ENCODE results near the gene FNBP1. TPM values are rescaled to one million over a fixed set of nuclear protein-coding genes. Genes with fewer than 3 reads are reported as not detected.
A peak's percentile ranks its signal among the peaks of the same experiment; 100 is the strongest.
"Not testable (repeated sequence)": the region's sequence is repeated elsewhere in the genome, so short reads cannot be mapped to it uniquely, and the experiment has no call there.

Gene FNBP1
- total and polyA plus RNA-seq, 2 experiments from 2014 or later, result 17.8 to 22.6 TPM

- H3F3A ChIP-seq (ENCODE audit: insufficient read depth), result peaks cover 16% of the 10 kb centered on the region
- H3K9ac ChIP-seq, result no peak overlapping the region
- H3K79me2 ChIP-seq (ENCODE audit: insufficient read depth), result peaks cover 65% of the 10 kb centered on the region
- H3K36me3 ChIP-seq (ENCODE audit: low read depth), result no peaks in the 10 kb centered on the region
- 48 to 54% methylated on average over 2 of the region's 2 CpGs for WGBS, 2 experiments (ENCODE audit: low coverage in 1 of 2, low lambda C conversion rate in 2 of 2, missing lambda C conversion rate in 2 of 2)
- DNase-seq, result no peak
- H2AFZ ChIP-seq, result no peak overlapping the region
- no peaks in the 10 kb centered on the region for H3K27me3 ChIP-seq (replicated peaks; ENCODE audit: insufficient read depth)
- no peak overlapping the region for H3K4me2 ChIP-seq (ENCODE audit: unreplicated experiment)
- H3K9me3 ChIP-seq (ENCODE audit: low read depth), result no peaks in the 10 kb centered on the region
- TF ChIP-seq EZH2phosphoT487 (IDR thresholded peaks at IDR 0.05; ENCODE audit: insufficient read depth, low read depth) (no peak), EZH2 (IDR thresholded peaks at IDR 0.05; ENCODE audit: insufficient read depth, poor library complexity, severe bottlenecking) (no peak)
- in situ Hi-C loops (cut with MboI), result no loop called here
- H3K4me3 ChIP-seq, result no peak overlapping the region
- 0 out of 2 replicates have a peak, but pooled peaks cover 4% of the 10 kb centered on the region for H4K20me1 ChIP-seq (ENCODE audit: insufficient read depth)
- H3K4me1 ChIP-seq (ENCODE audit: insufficient read depth), result peaks cover 29% of the 10 kb centered on the region
- no peak overlapping the region for H3K27ac ChIP-seq
- H3K9me2 ChIP-seq (ENCODE audit: insufficient read depth), result no peaks in the 10 kb centered on the region
Measured at GRCh38 chr9:130021123-130021522, 21.9 kb downstream of the FNBP1 start.

DNA sequence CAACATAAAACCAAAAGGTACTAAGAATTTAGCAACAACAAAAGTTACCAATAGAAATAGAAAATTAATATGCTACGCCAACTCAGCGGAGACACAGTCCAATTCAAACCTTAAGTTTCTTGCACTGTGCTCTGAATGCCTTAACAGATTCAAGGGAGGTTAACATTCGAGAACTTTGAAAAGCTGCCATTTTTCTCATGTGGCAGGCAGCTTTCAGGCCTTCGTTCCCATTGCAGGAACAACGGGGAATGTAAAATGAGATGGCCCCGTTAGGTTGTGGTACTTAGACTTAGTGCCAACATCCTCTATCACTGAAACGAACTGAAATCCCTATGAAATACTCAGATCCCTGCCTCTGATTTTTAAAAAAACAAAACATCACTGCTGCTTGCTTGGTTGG is 22.4 kb downstream of the FNBP1 start:
- WGBS, 2 experiments (ENCODE audit: low coverage in 1 of 2, low lambda C conversion rate in 2 of 2, missing lambda C conversion rate in 2 of 2), result 29 to 36% methylated on average over 7 of the region's 7 CpGs
- H3K9me3 ChIP-seq (ENCODE audit: low read depth), result no peaks in the 10 kb centered on the region
- in situ Hi-C loops (cut with MboI), result no loop called here
- no peak for DNase-seq
- H3K27me3 ChIP-seq (replicated peaks; ENCODE audit: insufficient read depth), result no peaks in the 10 kb centered on the region
- peaks cover 18% of the 10 kb centered on the region for H3F3A ChIP-seq (ENCODE audit: insufficient read depth)
- peaks cover 29% of the 10 kb centered on the region for H3K4me1 ChIP-seq (ENCODE audit: insufficient read depth)
- no peak overlapping the region for H2AFZ ChIP-seq
- no peak overlapping the region for H3K27ac ChIP-seq
- no peaks in the 10 kb centered on the region for H3K36me3 ChIP-seq (ENCODE audit: low read depth)
- peaks cover 62% of the 10 kb centered on the region for H3K79me2 ChIP-seq (ENCODE audit: insufficient read depth)
- H3K9ac ChIP-seq, result no peak overlapping the region
- H3K4me2 ChIP-seq (ENCODE audit: unreplicated experiment), result no peak overlapping the region
- 0 out of 2 replicates have a peak, but pooled peaks cover 4% of the 10 kb centered on the region for H4K20me1 ChIP-seq (ENCODE audit: insufficient read depth)
- H3K4me3 ChIP-seq, result no peak overlapping the region
- H3K9me2 ChIP-seq (ENCODE audit: insufficient read depth), result no peaks in the 10 kb centered on the region
- TF ChIP-seq EZH2 (IDR thresholded peaks at IDR 0.05; ENCODE audit: insufficient read depth, poor library complexity, severe bottlenecking) (no peak), EZH2phosphoT487 (IDR thresholded peaks at IDR 0.05; ENCODE audit: insufficient read depth, low read depth) (no peak)

DNA sequence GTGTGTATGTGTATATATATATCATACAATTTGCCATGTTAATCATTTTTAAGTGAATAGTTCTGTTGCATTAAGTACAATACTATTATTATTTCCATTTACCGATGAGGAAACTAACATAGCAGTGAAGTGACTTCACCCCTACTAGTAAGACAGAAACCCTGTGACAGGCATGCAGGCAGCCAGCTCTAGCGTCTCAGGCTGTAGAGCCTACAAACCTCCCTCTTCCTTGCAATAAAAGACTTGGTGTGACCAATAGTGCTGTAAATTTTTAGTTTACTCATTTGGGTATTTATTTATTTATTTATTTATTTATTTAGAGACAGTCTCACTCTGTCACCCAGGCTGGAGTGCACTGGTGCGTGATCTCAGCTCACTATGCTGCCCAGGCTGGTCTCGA is 24.7 kb downstream of the FNBP1 start:
- H3K9me2 ChIP-seq (ENCODE audit: insufficient read depth), result no peaks in the 10 kb centered on the region
- 74 to 76% methylated on average over 4 of the region's 4 CpGs for WGBS, 2 experiments (ENCODE audit: low coverage in 1 of 2, low lambda C conversion rate in 2 of 2, missing lambda C conversion rate in 2 of 2)
- no peaks in the 10 kb centered on the region for H3K9me3 ChIP-seq (ENCODE audit: low read depth)
- H3K4me2 ChIP-seq (ENCODE audit: unreplicated experiment), result no peak overlapping the region
- DNase-seq, result peak; percentile 52
- in situ Hi-C loops (cut with MboI), result no loop called here
- H3K4me1 ChIP-seq (ENCODE audit: insufficient read depth), result peaks cover 20% of the 10 kb centered on the region
- peaks cover 18% of the 10 kb centered on the region for H3F3A ChIP-seq (ENCODE audit: insufficient read depth)
- no peaks in the 10 kb centered on the region for H3K27me3 ChIP-seq (replicated peaks; ENCODE audit: insufficient read depth)
- no peak overlapping the region for H3K4me3 ChIP-seq
- no peaks in the 10 kb centered on the region for H3K36me3 ChIP-seq (ENCODE audit: low read depth)
- H3K79me2 ChIP-seq (ENCODE audit: insufficient read depth), result peaks cover 63% of the 10 kb centered on the region
- TF ChIP-seq EZH2 (IDR thresholded peaks at IDR 0.05; ENCODE audit: insufficient read depth, poor library complexity, severe bottlenecking) (no peak), EZH2phosphoT487 (IDR thresholded peaks at IDR 0.05; ENCODE audit: insufficient read depth, low read depth) (no peak)
- 0 out of 2 replicates have a peak, but pooled peaks cover 4% of the 10 kb centered on the region for H4K20me1 ChIP-seq (ENCODE audit: insufficient read depth)
- H3K27ac ChIP-seq, result no peak overlapping the region
- no peak overlapping the region for H3K9ac ChIP-seq
- H2AFZ ChIP-seq, result no peak overlapping the region

DNA sequence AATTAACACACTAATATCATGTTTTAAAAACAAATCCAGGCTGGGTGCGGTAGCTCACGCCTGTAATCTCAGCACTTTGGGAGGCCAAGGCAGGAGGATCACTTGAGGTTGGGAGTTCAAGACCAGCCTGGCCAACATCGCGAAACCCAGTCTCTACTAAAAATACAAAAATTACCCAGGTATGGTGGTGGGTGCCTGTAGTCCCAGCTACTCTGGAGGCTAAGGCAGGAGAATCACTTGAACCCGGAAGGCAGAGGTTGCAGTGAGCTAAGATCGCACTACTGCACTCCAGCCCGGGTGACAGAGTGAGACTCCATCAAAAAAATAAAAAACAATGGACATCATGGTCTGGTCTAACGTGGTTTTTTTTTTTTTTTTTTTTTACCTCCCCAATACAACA is 25.5 kb downstream of the FNBP1 start:
- in situ Hi-C loops (cut with MboI); H3K27me3 ChIP-seq (replicated peaks; ENCODE audit: insufficient read depth); H3K4me3 ChIP-seq; H2AFZ ChIP-seq; H3K9ac ChIP-seq; DNase-seq; H3K27ac ChIP-seq; H3K36me3 ChIP-seq (ENCODE audit: low read depth); H3K9me2 ChIP-seq (ENCODE audit: insufficient read depth); H4K20me1 ChIP-seq (ENCODE audit: insufficient read depth); H3K4me2 ChIP-seq (ENCODE audit: unreplicated experiment); H3K9me3 ChIP-seq (ENCODE audit: low read depth): not testable (repeated sequence)
- H3K4me1 ChIP-seq (ENCODE audit: insufficient read depth), result peaks cover 20% of the 10 kb centered on the region
- H3K79me2 ChIP-seq (ENCODE audit: insufficient read depth), result peaks cover 63% of the 10 kb centered on the region
- peaks cover 18% of the 10 kb centered on the region for H3F3A ChIP-seq (ENCODE audit: insufficient read depth)
- WGBS, 2 experiments (ENCODE audit: low coverage in 1 of 2, low lambda C conversion rate in 2 of 2, missing lambda C conversion rate in 2 of 2), result 94 to 96% methylated on average over 8 of the region's 8 CpGs

GRCh38 chr9:130017076-130017475 is 25.9 kb downstream of the FNBP1 start:
- WGBS, 2 experiments (ENCODE audit: low coverage in 1 of 2, low lambda C conversion rate in 2 of 2, missing lambda C conversion rate in 2 of 2), result 12 to 17% methylated on average over 2 of the region's 2 CpGs
- no peak overlapping the region for H3K9ac ChIP-seq
- H3K27me3 ChIP-seq (replicated peaks; ENCODE audit: insufficient read depth), result no peaks in the 10 kb centered on the region
- no peaks in the 10 kb centered on the region for H3K9me3 ChIP-seq (ENCODE audit: low read depth)
- H3K4me2 ChIP-seq (ENCODE audit: unreplicated experiment), result peak overlapping the region; percentile 9
- TF ChIP-seq EZH2 (IDR thresholded peaks at IDR 0.05; ENCODE audit: insufficient read depth, poor library complexity, severe bottlenecking) (no peak), EZH2phosphoT487 (IDR thresholded peaks at IDR 0.05; ENCODE audit: insufficient read depth, low read depth) (no peak)
- H3K36me3 ChIP-seq (ENCODE audit: low read depth), result no peaks in the 10 kb centered on the region
- H3K4me1 ChIP-seq (ENCODE audit: insufficient read depth), result peaks cover 20% of the 10 kb centered on the region
- peaks cover 63% of the 10 kb centered on the region for H3K79me2 ChIP-seq (ENCODE audit: insufficient read depth)
- H3K27ac ChIP-seq, result peak overlapping the region; percentile 37
- peaks cover 18% of the 10 kb centered on the region for H3F3A ChIP-seq (ENCODE audit: insufficient read depth)
- H3K4me3 ChIP-seq, result no peak overlapping the region
- H2AFZ ChIP-seq, result no peak overlapping the region
- H3K9me2 ChIP-seq (ENCODE audit: insufficient read depth), result no peaks in the 10 kb centered on the region
- 0 out of 2 replicates have a peak, but pooled peaks cover 4% of the 10 kb centered on the region for H4K20me1 ChIP-seq (ENCODE audit: insufficient read depth)
- in situ Hi-C loops (cut with MboI), result no loop called here
- DNase-seq, result peak; percentile 25

All from GM23248 (cell line).